ENCODE results near the gene PROSER3. TPM values are rescaled to one million over a fixed set of nuclear protein-coding genes. Genes with fewer than 3 reads are reported as not detected.
A peak's percentile ranks its signal among the peaks of the same experiment; 100 is the strongest.

Gene PROSER3
- polyA plus RNA-seq, 1 donor (not counting 4 experiments of a cell fraction or from before 2014, with no cell fraction given): 5.5 TPM

- H2AFZ ChIP-seq (ENCODE audit: control insufficient read depth, low read length): peak within 1 kb of the TSS; percentile 76
- DNase-seq (ENCODE audit: low read depth, low spot score) (peak; percentile 61), FAIRE-seq (no peak)
- H3K4me3 ChIP-seq (ENCODE audit: control insufficient read depth in 2 of 3, extremely low read depth in 1 of 3, insufficient read depth in 2 of 3, low read depth in 1 of 3, low read length in 3 of 3): peak within 1 kb of the TSS; percentile 45 to 60 (median 58)
- no peaks in the 10 kb centered on the region for H3K9me1 ChIP-seq (ENCODE audit: control insufficient read depth, extremely low read depth, insufficient read depth, low read length)
- no peaks in the 10 kb centered on the region for H4K20me1 ChIP-seq (ENCODE audit: control insufficient read depth, extremely low read depth, insufficient read depth, low read length)
- H3K4me1 ChIP-seq (ENCODE audit: control insufficient read depth, extremely low read depth, insufficient read depth, low read length): peaks cover 4% of the 10 kb centered on the region
- no peaks in the 10 kb centered on the region for H3K36me3 ChIP-seq (ENCODE audit: control insufficient read depth in 2 of 2, extremely low read depth in 1 of 2, insufficient read depth in 2 of 2, low read length in 2 of 2)
- H3K9me3 ChIP-seq (ENCODE audit: control insufficient read depth, low read depth, low read length): no peaks in the 10 kb centered on the region
- dilution Hi-C loops (cut with MboI; ENCODE audit: extremely low pct_ligation_motif_present, low sequenced_read_pairs): no loop called here
- peak within 1 kb of the TSS; percentile 80 for H3K4me2 ChIP-seq (ENCODE audit: control insufficient read depth, extremely low read depth, insufficient read depth, low read depth, low read length)
- no peak within 1 kb of the TSS for H3K27ac ChIP-seq (ENCODE audit: control insufficient read depth, insufficient read depth, low read length)
- H3K27me3 ChIP-seq (ENCODE audit: control insufficient read depth, extremely low read depth, insufficient read depth, low read length): no peaks in the 10 kb centered on the region
- TF ChIP-seq EZH2 (IDR thresholded peaks at IDR 0.05; ENCODE audit: low read length): no peak
- TF ChIP-seq, protein P1, sequence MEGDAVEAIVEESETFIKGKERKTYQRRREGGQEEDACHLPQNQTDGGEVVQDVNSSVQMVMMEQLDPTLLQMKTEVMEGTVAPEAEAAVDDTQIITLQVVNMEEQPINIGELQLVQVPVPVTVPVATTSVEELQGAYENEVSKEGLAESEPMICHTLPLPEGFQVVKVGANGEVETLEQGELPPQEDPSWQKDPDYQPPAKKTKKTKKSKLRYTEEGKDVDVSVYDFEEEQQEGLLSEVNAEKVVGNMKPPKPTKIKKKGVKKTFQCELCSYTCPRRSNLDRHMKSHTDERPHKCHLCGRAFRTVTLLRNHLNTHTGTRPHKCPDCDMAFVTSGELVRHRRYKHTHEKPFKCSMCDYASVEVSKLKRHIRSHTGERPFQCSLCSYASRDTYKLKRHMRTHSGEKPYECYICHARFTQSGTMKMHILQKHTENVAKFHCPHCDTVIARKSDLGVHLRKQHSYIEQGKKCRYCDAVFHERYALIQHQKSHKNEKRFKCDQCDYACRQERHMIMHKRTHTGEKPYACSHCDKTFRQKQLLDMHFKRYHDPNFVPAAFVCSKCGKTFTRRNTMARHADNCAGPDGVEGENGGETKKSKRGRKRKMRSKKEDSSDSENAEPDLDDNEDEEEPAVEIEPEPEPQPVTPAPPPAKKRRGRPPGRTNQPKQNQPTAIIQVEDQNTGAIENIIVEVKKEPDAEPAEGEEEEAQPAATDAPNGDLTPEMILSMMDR (optimal IDR thresholded peaks at IDR 0.05 in 1 of 3, IDR thresholded peaks at IDR 0.05 in 1 of 3, conservative IDR thresholded peaks at IDR 0.05 in 1 of 3; ENCODE audit: extremely low read depth in 1 of 3, insufficient read depth in 2 of 3, low read length in 3 of 3): no peak
- H3K79me2 ChIP-seq (ENCODE audit: control insufficient read depth, insufficient read depth, low read length): no peaks in the 10 kb centered on the region
- no peak within 1 kb of the TSS for H3K9ac ChIP-seq (ENCODE audit: control insufficient read depth, extremely low read depth, insufficient read depth, low read length)
Measured at GRCh38 chr19:35775298-35776101, 17.5 kb downstream of the PROSER3 start, which contains the start of gene ARHGAP33. TSS of gene ARHGAP33 (plus strand) at chr19:35775564. CDS start at chr19:35775659, 95 bp downstream.

GRCh38 chr19:35776102-35776788 lies 18.3 kb downstream of the PROSER3 start:
- FAIRE-seq (no peak), DNase-seq (ENCODE audit: low read depth, low spot score) (no peak)
- Histone ChIP-seq H2AFZ (ENCODE audit: control insufficient read depth, low read length) (no peak overlapping the region), H3K4me3 (ENCODE audit: control insufficient read depth in 2 of 3, extremely low read depth in 1 of 3, insufficient read depth in 2 of 3, low read depth in 1 of 3, low read length in 3 of 3) (peak overlapping the region in 2 of 3 experiments; percentile 45 to 60), H3K27me3 (ENCODE audit: control insufficient read depth, extremely low read depth, insufficient read depth, low read length) (no peaks in the 10 kb centered on the region), H3K9ac (ENCODE audit: control insufficient read depth, extremely low read depth, insufficient read depth, low read length) (no peak overlapping the region), H3K36me3 (ENCODE audit: control insufficient read depth in 2 of 2, extremely low read depth in 1 of 2, insufficient read depth in 2 of 2, low read length in 2 of 2) (no peaks in the 10 kb centered on the region), H3K27ac (ENCODE audit: control insufficient read depth, insufficient read depth, low read length) (no peak overlapping the region), H3K4me1 (ENCODE audit: control insufficient read depth, extremely low read depth, insufficient read depth, low read length) (peaks cover 4% of the 10 kb centered on the region), H3K9me3 (ENCODE audit: control insufficient read depth, low read depth, low read length) (no peaks in the 10 kb centered on the region), H3K4me2 (ENCODE audit: control insufficient read depth, extremely low read depth, insufficient read depth, low read depth, low read length) (peak overlapping the region; percentile 80), H3K9me1 (ENCODE audit: control insufficient read depth, extremely low read depth, insufficient read depth, low read length) (no peaks in the 10 kb centered on the region), H3K79me2 (ENCODE audit: control insufficient read depth, insufficient read depth, low read length) (no peaks in the 10 kb centered on the region), H4K20me1 (ENCODE audit: control insufficient read depth, extremely low read depth, insufficient read depth, low read length) (no peaks in the 10 kb centered on the region)
- TF ChIP-seq, protein P1 (optimal IDR thresholded peaks at IDR 0.05 in 1 of 3, IDR thresholded peaks at IDR 0.05 in 1 of 3, conservative IDR thresholded peaks at IDR 0.05 in 1 of 3; ENCODE audit: extremely low read depth in 1 of 3, insufficient read depth in 2 of 3, low read length in 3 of 3): no peak
- no peak for TF ChIP-seq EZH2 (IDR thresholded peaks at IDR 0.05; ENCODE audit: low read length)
- dilution Hi-C loops (cut with MboI; ENCODE audit: extremely low pct_ligation_motif_present, low sequenced_read_pairs): no loop called here

All from keratinocyte (primary cell).